ENCODE results near the gene LCN2. TPM values are rescaled to one million over a fixed set of nuclear protein-coding genes. Genes with fewer than 3 reads are reported as not detected.

Gene LCN2
- 10 to 100 TPM in 1 of 2 donors, 1 to 10 TPM in 1; 4.9 to 24.6 TPM for total RNA-seq

- peak in 2 of 3 donors; percentile 52 to 73 for TF ChIP-seq POLR2A (IDR thresholded peaks at IDR 0.05)
- TF ChIP-seq CTCF (IDR thresholded peaks at IDR 0.05), result no peak
- Histone ChIP-seq H3K36me3 (replicated peaks in 1 of 2; ENCODE audit: insufficient read depth in 1 of 2, low read depth in 2 of 2) (no peaks in the 10 kb centered on the region), H3K27ac (peak within 1 kb of the TSS; percentile 55 to 87 (median 71)), H3K4me3 (no peak within 1 kb of the TSS), H3K27me3 (no peaks in the 10 kb centered on the region), H3K9me3 (no peaks in the 10 kb centered on the region), H3K4me1 (peaks cover 31% of the 10 kb centered on the region)
- WGBS, 2 donors, result 28 to 41% methylated on average over 4 to 9 of the region's 9 CpGs
- DNase-seq (peak; percentile 76 to 92 (median 82)), ATAC-seq (peak; percentile 89)
- intact Hi-C loops (cut with DNase I), result no loop called here
Observed at GRCh38 chr9:128149001-128149701, at the start of gene LCN2. Gene LCN2, plus strand, starts transcription at chr9:128149453. Its CDS starts 73 bp downstream, at chr9:128149526.

GRCh38 chr9:128099932-128100491 lies 49.2 kb upstream of the LCN2 start:
- Histone ChIP-seq H3K27me3 (no peaks in the 10 kb centered on the region), H3K27ac (peak overlapping the region; percentile 96 to 99 (median 98)), H3K4me3 (peak overlapping the region; percentile 2 to 35), H3K36me3 (replicated peaks in 1 of 2; ENCODE audit: insufficient read depth in 1 of 2, low read depth in 2 of 2) (peaks cover 0 to 2% of the 10 kb centered on the region in 2 donors), H3K4me1 (peaks cover 78% of the 10 kb centered on the region), H3K9me3 (no peaks in the 10 kb centered on the region)
- ATAC-seq, result no peak
- WGBS, 2 donors, result 0 to 30% methylated on average over 1 to 16 of the region's 16 CpGs
- TF ChIP-seq CTCF (IDR thresholded peaks at IDR 0.05), result no peak
- TF ChIP-seq POLR2A (IDR thresholded peaks at IDR 0.05), result peak in 1 of 3 donors; percentile 14
- intact Hi-C loops (cut with DNase I), result no loop called here
- DNase-seq, result peak in 2 of 4 donors; percentile 31 to 45

GRCh38 chr9:128100581-128100980 lies 48.7 kb upstream of the LCN2 start:
- Histone ChIP-seq H3K4me1 (peaks cover 78% of the 10 kb centered on the region), H3K9me3 (no peaks in the 10 kb centered on the region), H3K4me3 (peak overlapping the region in 1 of 2 donors; percentile 35), H3K27ac (peak overlapping the region; percentile 96 to 99 (median 98)), H3K36me3 (replicated peaks in 1 of 2; ENCODE audit: insufficient read depth in 1 of 2, low read depth in 2 of 2) (peaks cover under 1 to 6% of the 10 kb centered on the region in 2 donors), H3K27me3 (no peaks in the 10 kb centered on the region)
- 42 to 46% methylated on average over 4 to 10 of the region's 10 CpGs for WGBS, 2 donors
- ATAC-seq (no peak), DNase-seq (peak in 2 of 4 donors; percentile 9 to 21)
- intact Hi-C loops (cut with DNase I), result no loop called here
- TF ChIP-seq POLR2A (IDR thresholded peaks at IDR 0.05) (no peak), CTCF (IDR thresholded peaks at IDR 0.05) (no peak)

- Histone ChIP-seq H3K27ac (peak overlapping the region; percentile 88 to 98 (median 94)), H3K4me3 (no peak overlapping the region), H3K4me1 (peaks cover 85% of the 10 kb centered on the region), H3K27me3 (no peaks in the 10 kb centered on the region), H3K9me3 (no peaks in the 10 kb centered on the region), H3K36me3 (replicated peaks in 1 of 2; ENCODE audit: insufficient read depth in 1 of 2, low read depth in 2 of 2) (peaks cover 7 to 11% of the 10 kb centered on the region in 2 donors)
- TF ChIP-seq POLR2A (IDR thresholded peaks at IDR 0.05), result no peak
- TF ChIP-seq CTCF (IDR thresholded peaks at IDR 0.05), result no peak
- ATAC-seq (no peak), DNase-seq (peak in 2 of 4 donors; percentile 11 to 19)
- WGBS, 2 donors, result 71 to 75% methylated on average over 12 of the region's 12 CpGs
- intact Hi-C loops (cut with DNase I), result no loop called here
Observed at GRCh38 chr9:128101231-128101661, 48.0 kb upstream of the LCN2 start.

Measured in body of pancreas (tissue), 4 donors.